ENCODE data around the gene KCNMA1. TPM values are rescaled to one million over a fixed set of nuclear protein-coding genes. Genes with fewer than 3 reads are reported as not detected.
A peak's percentile ranks its signal among the peaks of the same experiment; 100 is the strongest.

Gene KCNMA1
- total RNA-seq, 1 experiment from 2014 or later = 0.70 TPM

DNA sequence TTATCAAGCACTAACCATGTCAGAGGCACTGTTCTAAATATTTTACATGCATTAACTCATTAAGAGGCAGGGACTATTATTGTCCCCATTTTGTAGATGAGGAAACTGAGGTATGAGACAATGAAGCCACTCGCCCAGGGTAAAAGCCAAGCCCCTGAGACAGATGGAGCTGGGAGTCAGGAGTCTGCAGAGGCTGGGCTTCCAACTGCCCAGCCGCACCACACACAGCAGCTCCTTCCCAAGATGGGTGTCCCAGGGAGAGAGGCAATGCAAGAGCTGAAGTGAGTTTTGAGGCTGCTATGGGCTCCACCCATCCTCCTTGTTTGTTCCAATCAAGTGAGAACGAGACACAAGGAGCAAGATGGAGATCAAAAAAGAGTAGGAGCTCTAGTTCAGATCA, 244.2 kb downstream of the KCNMA1 start:
- BruUV-seq (replicated peaks) = no TSS peak
- H3K4me3 ChIP-seq = no peak overlapping the region
- POLR2A ChIA-PET (ENCODE audit: unreplicated experiment) = no interaction called here

DNA sequence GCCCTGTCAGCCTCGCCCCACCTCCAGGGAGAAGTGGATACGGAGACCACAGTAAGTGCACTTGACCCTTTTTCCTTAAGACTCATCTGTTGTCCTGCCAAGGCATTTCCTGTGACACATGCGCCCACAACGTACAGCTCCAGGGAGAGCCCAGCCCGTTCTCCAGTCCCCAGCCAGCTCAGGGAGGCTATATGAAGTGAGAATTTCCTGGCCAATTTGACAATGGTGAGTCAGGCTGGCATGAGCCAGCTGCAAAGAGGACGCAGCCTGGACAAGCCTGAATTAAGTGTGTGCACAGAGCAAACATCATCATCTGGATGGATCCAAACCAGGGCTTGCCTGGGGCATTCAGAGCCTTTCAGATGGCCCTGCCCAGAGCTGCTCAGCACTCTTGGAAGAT, 244.8 kb downstream of the KCNMA1 start:
- Histone ChIP-seq H3K9me2 (ENCODE audit: insufficient read depth) (no peaks in the 10 kb centered on the region), H3K79me2 (ENCODE audit: low read depth) (no peaks in the 10 kb centered on the region), H2AFZ (no peak overlapping the region), H3F3A (ENCODE audit: insufficient read depth, low read depth) (peaks cover 27% of the 10 kb centered on the region; the same call in 1 of the 2 replicates), H3K27me3 (ENCODE audit: insufficient read depth, low read depth) (no peaks in the 10 kb centered on the region), H4K20me1 (ENCODE audit: insufficient read depth) (no peaks in the 10 kb centered on the region), H3K9me3 (ENCODE audit: insufficient read depth, low read depth) (no peaks in the 10 kb centered on the region), H3K36me3 (ENCODE audit: low read depth) (no peaks in the 10 kb centered on the region), H3K4me3 (no peak overlapping the region), H3K4me1 (replicated peaks; ENCODE audit: insufficient read depth) (peaks cover 40% of the 10 kb centered on the region), H3K27ac (peak overlapping the region; percentile 54), H3K4me2 (peak overlapping the region; percentile 30)
- intact Hi-C loops (cut with micrococcal nuclease; ENCODE audit: unreplicated experiment) = loop anchor here (1.0 to 5.0 kb wide), 9 partner anchors 24 to 248 kb away; no protein-coding TSS in a partner anchor
- POLR2A ChIA-PET (ENCODE audit: unreplicated experiment) = interaction anchor here (0.6 kb wide), 1 partner anchor 121 kb away, joined by 6 read pairs; no protein-coding TSS in a partner anchor
- peak; percentile 81 to 94 for DNase-seq
- TF ChIP-seq, protein P1, sequence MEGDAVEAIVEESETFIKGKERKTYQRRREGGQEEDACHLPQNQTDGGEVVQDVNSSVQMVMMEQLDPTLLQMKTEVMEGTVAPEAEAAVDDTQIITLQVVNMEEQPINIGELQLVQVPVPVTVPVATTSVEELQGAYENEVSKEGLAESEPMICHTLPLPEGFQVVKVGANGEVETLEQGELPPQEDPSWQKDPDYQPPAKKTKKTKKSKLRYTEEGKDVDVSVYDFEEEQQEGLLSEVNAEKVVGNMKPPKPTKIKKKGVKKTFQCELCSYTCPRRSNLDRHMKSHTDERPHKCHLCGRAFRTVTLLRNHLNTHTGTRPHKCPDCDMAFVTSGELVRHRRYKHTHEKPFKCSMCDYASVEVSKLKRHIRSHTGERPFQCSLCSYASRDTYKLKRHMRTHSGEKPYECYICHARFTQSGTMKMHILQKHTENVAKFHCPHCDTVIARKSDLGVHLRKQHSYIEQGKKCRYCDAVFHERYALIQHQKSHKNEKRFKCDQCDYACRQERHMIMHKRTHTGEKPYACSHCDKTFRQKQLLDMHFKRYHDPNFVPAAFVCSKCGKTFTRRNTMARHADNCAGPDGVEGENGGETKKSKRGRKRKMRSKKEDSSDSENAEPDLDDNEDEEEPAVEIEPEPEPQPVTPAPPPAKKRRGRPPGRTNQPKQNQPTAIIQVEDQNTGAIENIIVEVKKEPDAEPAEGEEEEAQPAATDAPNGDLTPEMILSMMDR (conservative IDR thresholded peaks at IDR 0.05) = no peak
- TF ChIP-seq EZH2 (IDR thresholded peaks at IDR 0.05; ENCODE audit: low read depth) = no peak
- CTCF ChIA-PET = interaction anchor here (0.5 to 1.3 kb wide), 3 partner anchors 67 to 248 kb away, joined by 3 to 6 read pairs (median 5); no protein-coding TSS in a partner anchor
- BruUV-seq (replicated peaks) = no TSS peak

More for the DNA sequence above, 244.2 kb downstream of the KCNMA1 start:
- no peak overlapping the region for H2AFZ ChIP-seq
- 0 out of 2 replicates have a peak overlapping the region, but pooled peaks have one; percentile 14 for H3K27ac ChIP-seq
- H3K9me3 ChIP-seq (ENCODE audit: insufficient read depth, low read depth) = no peaks in the 10 kb centered on the region
- intact Hi-C loops (cut with micrococcal nuclease; ENCODE audit: unreplicated experiment) = loop anchor here (1.0 to 5.0 kb wide), 6 partner anchors 23 to 214 kb away; no protein-coding TSS in a partner anchor
- no peaks in the 10 kb centered on the region for H3K79me2 ChIP-seq (ENCODE audit: low read depth)
- CTCF ChIA-PET = interaction anchor here (0.5 to 1.3 kb wide), 2 partner anchors 67 to 189 kb away, joined by 3 to 5 read pairs; no protein-coding TSS in a partner anchor
- H3K4me1 ChIP-seq (replicated peaks; ENCODE audit: insufficient read depth) = peaks cover 40% of the 10 kb centered on the region
- TF ChIP-seq, protein P1 (conservative IDR thresholded peaks at IDR 0.05) = no peak
- TF ChIP-seq EZH2 (IDR thresholded peaks at IDR 0.05; ENCODE audit: low read depth) = no peak
- DNase-seq = no peak
- H3F3A ChIP-seq (ENCODE audit: insufficient read depth, low read depth) = peaks cover 27% of the 10 kb centered on the region; the same call in 1 of the 2 replicates
- peak overlapping the region; percentile 30 for H3K4me2 ChIP-seq
- H4K20me1 ChIP-seq (ENCODE audit: insufficient read depth) = no peaks in the 10 kb centered on the region
- no peaks in the 10 kb centered on the region for H3K9me2 ChIP-seq (ENCODE audit: insufficient read depth)
- H3K27me3 ChIP-seq (ENCODE audit: insufficient read depth, low read depth) = no peaks in the 10 kb centered on the region
- no peaks in the 10 kb centered on the region for H3K36me3 ChIP-seq (ENCODE audit: low read depth)

DNA sequence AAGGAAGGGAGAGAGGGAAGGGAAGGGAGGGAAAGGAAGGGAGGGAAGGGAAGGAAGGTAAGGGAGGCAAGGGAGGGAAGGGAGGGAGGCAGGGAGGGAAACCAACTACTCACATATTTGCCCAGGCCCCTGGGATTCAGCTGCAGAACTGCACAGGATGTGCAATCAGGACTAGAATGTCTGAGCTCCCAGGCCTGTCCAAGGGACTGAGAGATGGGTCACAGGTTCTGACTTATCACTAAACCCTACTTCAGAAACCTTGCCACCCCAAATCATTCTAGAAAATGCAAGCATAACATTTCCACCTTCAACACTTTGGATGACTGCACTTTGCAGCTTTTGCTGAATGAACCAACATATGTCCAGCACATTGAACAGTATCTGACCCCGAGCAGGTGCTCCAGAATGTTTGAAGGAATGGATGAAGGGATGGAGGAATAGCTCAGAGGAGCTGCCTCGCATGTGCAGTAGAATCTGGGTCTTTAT, 245.3 kb downstream of the KCNMA1 start:
- ChIA-PET POLR2A (ENCODE audit: unreplicated experiment) (interaction anchor here (0.6 kb wide), 1 partner anchor 121 kb away, joined by 6 read pairs; no protein-coding TSS in a partner anchor), CTCF (interaction anchor here (0.6 to 1.3 kb wide), 6 partner anchors 9 to 249 kb away, joined by 4 to 10 read pairs (median 6); no protein-coding TSS in a partner anchor)
- TF ChIP-seq, protein P1 (conservative IDR thresholded peaks at IDR 0.05) = no peak
- no peak for TF ChIP-seq EZH2 (IDR thresholded peaks at IDR 0.05; ENCODE audit: low read depth)
- Histone ChIP-seq H3K27me3 (ENCODE audit: insufficient read depth, low read depth) (no peaks in the 10 kb centered on the region), H4K20me1 (ENCODE audit: insufficient read depth) (no peaks in the 10 kb centered on the region), H3K9me2 (ENCODE audit: insufficient read depth) (no peaks in the 10 kb centered on the region), H3K9me3 (ENCODE audit: insufficient read depth, low read depth) (no peaks in the 10 kb centered on the region), H3F3A (ENCODE audit: insufficient read depth, low read depth) (peaks cover 27% of the 10 kb centered on the region; the same call in 1 of the 2 replicates), H3K79me2 (ENCODE audit: low read depth) (no peaks in the 10 kb centered on the region), H3K4me3 (no peak overlapping the region), H2AFZ (no peak overlapping the region), H3K4me1 (replicated peaks; ENCODE audit: insufficient read depth) (peaks cover 40% of the 10 kb centered on the region), H3K4me2 (peak overlapping the region; percentile 30), H3K27ac (peak overlapping the region; percentile 54), H3K36me3 (ENCODE audit: low read depth) (no peaks in the 10 kb centered on the region)
- intact Hi-C loops (cut with micrococcal nuclease; ENCODE audit: unreplicated experiment) = loop anchor here (1.0 to 5.0 kb wide), 8 partner anchors 25 to 249 kb away; no protein-coding TSS in a partner anchor
- peak in 1 of 2 experiments; percentile 14 for DNase-seq
- BruUV-seq (replicated peaks) = no TSS peak

Measured in PC-9 (cell line).